Sciatic nerve (tissue), 2 donors: Measurements from ENCODE around the gene CCDC27. TPM values are rescaled to one million over a fixed set of nuclear protein-coding genes. Genes with fewer than 3 reads are reported as not detected.
"Not testable (repeated sequence)": the region's sequence is repeated elsewhere in the genome, so short reads cannot be mapped to it uniquely, and the experiment has no call there.

Experiments used
- ATAC-seq: fragments of 200-7000 bp; cut with Tn5 transposase; one replicate; pipeline ENCODE4 v1.9.1; 2020; ENCODE audit warnings: mild to moderate bottlenecking, moderate library complexity
- DNase-seq: peaks from one replicate; pipeline ENCODE4 v3.0.0-alpha.2; 2020; ENCODE audit warnings: low spot score
- intact Hi-C: fragments of 100-400 bp; cut with DNase I; formaldehyde crosslinking; loops from one replicate; pipeline ENCODE4 v1.14.2; 2022
- total RNA-seq: library from RNA; stranded (reverse); fragmentation: NEBNext Ultra II Directional; extraction: Animal tissue kit (Norgen Biotek cat#: 25700); gene quantifications from one replicate; pipeline ENCODE4 v1.2.1, GENCODE V29; 2021
- donor health status: DM: no; HTN: no; CAD: no.
- donor health status: DM: no; HTN: no; CAD: no.

Gene CCDC27
- total RNA-seq, 1 donor from 2014 or later, result not detected

DNA sequence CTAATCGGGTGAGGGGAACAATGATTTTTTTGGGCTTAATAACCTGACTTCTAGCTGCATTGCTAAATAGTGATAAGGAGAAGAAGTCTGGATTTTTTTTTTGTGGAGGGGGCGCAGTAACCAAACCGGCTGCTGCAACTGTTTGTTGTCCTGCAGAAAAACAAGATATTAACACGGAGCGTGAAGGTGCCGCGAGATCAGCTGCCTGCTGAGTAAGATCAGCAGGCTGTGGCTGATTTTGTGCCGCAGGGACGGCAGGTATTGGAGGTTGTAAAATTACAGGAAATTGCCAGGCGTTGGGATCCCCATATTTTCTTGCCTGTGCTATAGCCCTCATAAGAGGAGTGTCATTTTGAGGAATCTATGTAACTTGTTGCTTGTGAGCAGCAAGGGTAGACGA lies 52.8 kb downstream of the CCDC27 start:
- intact Hi-C loops, result no loop called here
- no peak for ATAC-seq
- DNase-seq, result no peak

DNA sequence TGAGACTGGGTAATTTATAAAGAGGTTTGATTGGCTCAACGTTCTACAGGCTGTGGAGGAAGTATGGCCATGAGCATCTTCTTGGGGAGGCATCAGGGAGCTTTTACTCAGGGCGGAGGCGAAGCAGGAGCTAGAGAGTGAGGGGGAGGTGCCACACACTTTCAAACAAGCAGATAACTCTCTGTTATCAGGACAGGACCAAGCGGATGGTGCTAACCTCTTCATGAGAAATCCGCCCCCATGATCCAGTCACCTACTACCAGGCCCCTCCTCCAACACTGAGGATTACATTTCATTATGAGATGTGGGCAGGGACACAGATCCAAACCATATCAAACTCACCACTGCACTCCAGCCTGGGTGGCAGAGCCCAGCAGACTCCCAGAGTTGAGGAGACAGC lies 55.5 kb downstream of the CCDC27 start:
- DNase-seq (no peak), ATAC-seq (no peak)
- intact Hi-C loops, result no loop called here

DNA sequence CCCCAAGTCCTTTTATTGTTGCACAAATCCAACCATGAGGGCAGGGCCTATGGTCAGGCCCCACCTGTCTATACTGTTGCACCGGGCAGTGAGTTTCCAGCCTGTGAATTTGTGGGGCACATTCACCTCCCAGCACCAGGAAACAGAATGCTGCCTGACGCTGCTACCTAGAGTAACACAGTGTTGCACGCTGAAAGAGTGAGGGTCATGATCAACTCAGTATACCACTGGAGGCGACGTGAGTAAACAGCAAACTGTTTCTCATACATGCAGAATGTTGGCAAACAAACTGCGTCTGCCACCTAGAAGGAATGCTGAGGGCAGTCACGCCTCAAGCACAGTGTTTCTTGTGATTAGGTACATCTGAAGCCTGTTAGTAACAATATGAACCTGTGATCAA lies 57.4 kb downstream of the CCDC27 start:
- ATAC-seq (no peak), DNase-seq (no peak)
- intact Hi-C loops, result no loop called here

DNA sequence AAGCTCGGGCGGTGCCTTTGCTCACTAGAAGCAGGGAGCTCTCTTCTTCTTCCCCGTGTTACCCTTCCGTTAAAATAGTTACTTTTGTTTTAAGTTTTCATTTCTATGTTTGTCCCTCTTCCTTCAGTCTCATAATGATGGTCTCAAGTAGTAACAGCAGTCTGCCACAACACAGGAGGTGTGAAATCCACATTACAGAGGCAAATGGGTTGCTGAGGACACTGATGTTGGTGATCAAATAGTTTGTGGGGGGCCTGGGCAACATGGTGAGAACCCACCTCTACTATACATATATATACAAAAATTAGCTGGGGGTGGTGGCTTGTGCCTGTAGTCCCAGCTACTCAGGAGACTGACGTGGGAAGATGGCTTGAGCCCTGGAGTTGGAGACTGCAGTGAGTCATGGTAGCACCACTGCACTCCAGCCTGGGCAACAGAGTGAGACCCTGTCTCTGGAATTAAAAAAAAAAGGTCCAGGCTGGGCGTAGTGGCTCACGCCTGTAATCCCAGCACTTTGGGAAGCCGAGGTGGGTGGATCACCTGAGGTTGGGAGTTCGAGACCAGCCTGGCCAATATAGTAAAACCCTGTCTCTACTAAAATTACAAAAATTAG lies 58.0 kb downstream of the CCDC27 start:
- intact Hi-C loops, result not testable (repeated sequence)

DNA sequence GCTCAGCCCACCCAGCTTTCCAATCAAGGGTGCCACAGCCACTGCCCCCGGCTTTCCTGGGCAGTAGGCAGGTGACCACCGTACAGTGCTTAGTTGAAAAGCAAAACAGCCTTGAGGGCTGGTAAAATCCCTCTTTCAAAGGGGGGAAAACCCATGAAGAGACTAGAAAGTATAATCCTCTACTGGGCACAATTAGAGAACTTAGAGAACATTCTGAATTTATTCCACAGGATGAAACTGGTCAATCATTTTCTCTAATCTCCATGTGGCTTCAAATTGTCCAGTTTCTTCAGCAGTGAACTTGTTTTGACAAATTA lies 59.3 kb downstream of the CCDC27 start:
- ATAC-seq (no peak), DNase-seq (no peak)
- intact Hi-C loops, result no loop called here

More for the DNA sequence above, 58.0 kb downstream of the CCDC27 start:
- not testable (repeated sequence) for DNase-seq, ATAC-seq

DNA sequence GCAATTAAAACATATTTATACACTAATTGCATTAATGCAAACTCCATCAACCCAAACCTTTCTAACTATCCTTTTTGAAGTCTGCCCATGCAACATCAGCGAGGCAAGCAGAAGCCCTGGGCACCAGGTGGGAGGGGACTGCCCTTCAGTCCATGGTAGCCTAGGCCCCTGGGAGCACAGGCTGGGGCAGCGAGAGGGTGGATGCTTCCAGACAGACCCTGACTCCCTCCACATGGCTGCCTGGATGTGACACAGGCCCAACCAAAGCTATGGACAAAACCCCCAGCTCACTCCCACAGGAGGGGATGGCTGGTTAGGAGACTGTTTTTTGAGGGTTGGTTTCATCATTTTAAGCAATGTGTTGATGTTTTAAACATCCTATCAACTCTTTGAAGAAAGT lies 61.8 kb downstream of the CCDC27 start:
- intact Hi-C loops, result no loop called here
- ATAC-seq (no peak), DNase-seq (no peak)

DNA sequence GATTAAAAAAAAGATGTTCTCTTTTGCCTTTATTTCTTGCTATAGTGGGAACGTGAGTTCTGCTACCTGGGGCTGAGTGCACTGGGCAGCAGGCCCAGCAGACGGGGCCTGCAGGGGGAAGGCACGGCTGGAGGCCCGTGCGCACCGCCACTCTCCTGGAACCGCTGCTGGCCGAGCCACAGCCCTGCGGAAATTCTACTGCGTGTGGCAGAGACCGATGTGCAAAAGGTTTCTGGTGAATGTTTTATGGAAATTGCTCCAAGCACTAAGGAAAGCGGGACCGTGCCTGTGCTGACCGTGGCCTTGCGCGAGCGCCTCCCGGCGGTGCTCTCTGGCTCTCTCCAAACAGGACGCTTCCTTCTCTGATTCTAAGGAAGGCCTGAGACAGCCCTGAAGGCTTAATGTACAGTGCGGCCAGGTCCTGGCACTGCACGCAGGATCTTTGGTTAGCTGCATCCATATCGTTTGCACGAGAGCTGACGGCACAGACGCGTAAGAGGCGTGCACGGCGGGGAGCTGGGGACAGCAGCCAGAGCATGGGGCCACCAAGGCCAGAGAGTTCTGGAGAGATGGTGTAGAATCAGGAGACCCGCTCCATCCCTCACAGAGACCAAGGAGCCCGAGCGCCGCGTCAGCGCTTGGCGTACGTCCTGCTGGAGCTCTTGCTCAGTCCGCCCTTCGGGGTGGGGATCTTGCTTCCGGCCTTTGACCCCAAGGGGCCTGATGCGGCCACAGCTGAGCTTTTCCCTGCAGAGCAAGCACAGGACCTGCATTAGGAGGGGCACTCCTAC lies 62.7 kb downstream of the CCDC27 start:
- no peak for DNase-seq
- ATAC-seq, result no peak
- intact Hi-C loops, result no loop called here

DNA sequence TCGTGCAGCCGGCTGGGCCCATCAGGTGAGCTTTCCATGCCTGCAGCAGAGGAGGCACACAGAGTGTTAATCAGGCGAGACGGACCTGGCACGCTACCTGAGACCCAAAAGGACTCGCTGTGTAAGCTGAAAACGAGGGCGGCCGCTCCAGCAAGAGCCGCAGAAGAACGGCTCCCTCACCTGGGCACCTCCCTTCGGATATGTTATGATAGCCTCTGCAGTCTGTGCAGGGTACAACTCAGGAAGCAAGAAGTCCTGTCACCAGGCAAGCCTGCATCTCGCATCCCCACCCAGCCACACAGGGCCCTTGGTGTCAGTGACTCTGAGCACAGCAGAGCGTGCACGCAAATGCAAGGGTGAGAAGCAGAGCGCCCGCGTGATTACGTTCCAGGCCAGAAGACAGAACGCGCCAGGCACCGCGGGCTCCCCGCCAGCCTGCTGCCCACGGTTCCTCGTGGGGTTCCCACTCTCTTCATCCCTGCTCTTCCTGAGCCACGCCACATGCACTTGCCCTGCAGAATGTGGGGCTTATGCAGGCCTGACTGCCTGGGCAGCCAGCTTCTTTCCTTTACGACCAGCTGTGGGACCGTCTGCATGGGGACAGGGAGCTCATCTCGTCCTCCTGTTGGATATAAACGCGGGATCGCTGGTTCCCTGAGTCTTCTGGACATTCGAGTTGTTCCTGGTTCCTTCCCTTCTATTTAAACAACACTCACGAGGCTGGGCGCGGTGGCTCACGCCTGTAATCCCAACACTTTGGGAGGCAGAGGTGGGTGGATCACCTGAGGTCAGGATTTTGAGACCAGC lies 64.3 kb downstream of the CCDC27 start:
- intact Hi-C loops, result no loop called here
- DNase-seq (no peak), ATAC-seq (no peak)

DNA sequence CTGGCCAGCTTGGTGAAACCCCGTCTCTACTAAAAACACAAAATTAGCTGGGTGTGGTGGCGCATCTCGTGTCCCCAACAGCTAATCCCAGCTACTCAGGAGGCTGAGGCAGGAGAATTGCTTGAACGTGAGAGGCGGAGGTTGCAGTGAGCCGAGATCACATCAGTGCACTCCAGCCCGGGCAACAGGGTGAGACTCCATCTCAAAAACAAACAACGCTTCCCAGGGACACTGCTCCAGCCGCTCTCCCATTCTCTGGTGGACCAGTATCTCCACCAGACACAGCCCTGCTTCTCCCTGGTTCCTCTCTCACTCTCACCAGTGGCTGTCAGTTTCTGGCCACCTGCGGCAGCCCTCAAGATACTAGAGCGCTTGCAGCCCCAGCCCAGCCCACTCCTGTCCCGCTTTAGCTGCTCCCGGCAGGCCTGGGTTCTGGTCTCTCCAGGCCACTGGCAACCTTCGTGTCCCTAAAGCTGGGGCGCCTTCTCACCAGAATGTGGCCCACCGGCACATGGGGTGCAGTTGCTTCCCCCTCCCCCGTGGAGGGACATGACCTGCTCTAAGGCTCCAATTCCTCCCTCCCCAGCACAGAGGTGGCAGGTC lies 65.0 kb downstream of the CCDC27 start:
- ATAC-seq (no peak), DNase-seq (no peak)
- intact Hi-C loops, result no loop called here

DNA sequence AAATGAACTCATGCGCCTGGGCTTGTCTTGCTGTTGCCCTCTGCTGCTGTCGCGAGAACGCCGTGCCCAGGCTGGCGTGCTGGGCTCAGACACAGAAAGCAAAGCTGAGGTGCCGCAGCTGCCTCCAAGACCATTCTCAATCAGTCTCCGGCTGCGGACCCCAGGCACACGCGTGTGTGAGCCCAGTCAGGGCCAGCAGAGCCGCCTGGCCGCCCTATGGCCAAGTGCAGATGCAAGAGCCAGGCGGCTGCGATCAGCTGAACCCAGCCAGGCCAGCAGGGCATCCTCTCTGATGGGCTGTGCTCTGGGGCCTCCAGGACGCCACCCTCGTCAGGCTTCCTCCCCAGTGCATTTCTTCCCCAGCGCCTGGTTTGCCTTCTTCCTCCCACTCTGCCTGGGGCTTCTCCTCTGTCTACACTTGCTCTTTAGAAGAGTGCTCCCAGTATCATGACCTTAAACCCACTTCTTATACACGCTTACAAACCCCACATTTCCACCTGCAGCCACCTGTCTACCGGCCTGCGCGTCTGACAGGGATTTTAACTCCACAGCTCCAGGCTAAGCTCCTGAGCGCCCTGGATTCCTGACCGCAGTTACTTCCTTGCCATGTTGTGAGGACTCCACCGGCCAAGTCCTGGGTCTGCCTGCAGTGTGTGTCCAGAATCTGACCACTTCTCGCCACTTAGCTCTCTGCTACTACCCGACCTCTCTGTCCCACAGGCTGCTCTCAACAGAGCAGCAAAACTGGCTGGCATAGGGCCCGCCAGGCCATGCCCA lies 65.8 kb downstream of the CCDC27 start:
- DNase-seq (no peak), ATAC-seq (no peak)
- intact Hi-C loops, result no loop called here

DNA sequence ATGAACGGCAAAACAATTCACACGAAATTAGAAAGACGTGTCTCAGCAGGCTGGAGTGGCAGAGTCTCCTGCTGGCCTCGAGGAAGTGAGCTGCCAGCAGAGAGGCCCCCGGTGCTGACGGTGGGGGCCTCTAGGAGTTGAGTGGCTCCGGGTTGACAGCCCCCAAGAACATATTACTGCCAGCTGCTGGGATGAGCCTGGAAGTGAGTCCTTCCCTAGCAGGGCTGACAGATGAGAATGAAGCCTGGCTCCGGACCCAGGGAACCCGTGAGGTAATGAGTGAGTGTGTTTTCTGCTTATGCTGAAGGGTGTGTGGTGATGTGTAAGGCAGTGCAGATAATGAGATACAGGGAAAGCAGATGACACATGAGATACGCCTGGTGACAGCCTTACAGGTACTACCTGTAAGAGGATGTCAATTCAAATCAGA lies 67.5 kb downstream of the CCDC27 start:
- ATAC-seq (no peak), DNase-seq (no peak)

DNA sequence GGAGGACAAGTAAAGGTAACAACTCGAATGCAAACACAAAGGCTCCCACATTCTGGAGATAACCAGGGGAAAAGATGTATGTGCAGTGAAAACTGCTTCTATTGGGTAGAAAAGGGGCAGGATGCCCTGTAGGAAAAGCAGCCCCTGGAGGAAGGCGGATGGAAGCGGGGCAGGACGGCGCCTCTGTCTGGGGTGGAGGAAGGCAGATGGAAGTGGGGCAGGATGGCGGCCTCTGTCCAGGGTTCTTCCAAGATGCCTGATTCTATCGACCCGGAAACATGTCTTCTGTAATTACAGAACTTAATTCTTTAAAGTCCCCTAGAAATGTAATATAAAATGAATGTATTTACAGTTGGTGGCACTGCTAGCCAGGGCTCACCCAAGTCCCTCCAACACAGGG lies 68.1 kb downstream of the CCDC27 start:
- intact Hi-C loops, result no loop called here
- no peak for DNase-seq
- ATAC-seq, result no peak

More for the DNA sequence above, 67.5 kb downstream of the CCDC27 start:
- intact Hi-C loops, result no loop called here

DNA sequence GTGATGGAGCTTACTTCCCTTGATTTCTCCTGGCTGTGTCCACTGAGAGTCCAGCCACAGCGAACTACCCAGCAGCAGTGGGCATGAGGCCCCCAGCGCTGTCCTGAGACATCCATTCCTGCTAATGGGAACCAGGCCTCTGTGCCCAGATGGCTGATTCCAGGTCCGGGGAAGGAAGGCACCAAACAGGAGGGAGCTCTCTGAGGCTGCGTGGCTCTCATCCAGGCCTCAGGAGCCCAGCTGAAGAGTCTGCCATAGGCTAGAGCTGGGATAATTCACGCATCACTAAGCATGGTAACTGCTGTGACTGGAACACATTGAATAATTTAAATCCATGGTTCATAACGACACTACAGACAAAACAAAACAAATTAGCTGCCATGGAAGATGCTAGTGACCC lies 68.8 kb downstream of the CCDC27 start:
- ATAC-seq, result no peak
- DNase-seq, result no peak

More for the DNA sequence above, 68.8 kb downstream of the CCDC27 start:
- intact Hi-C loops, result no loop called here

Other genes starting within 250 kb of the CCDC27 start
- gene MEGF6, start 140.9 kb upstream of the CCDC27 start, total RNA-seq, result 35.4 TPM
- gene TPRG1L, start 127.4 kb upstream of the CCDC27 start, total RNA-seq, result 35.4 TPM
- 18.9 TPM for gene WRAP73, start 102.3 kb upstream of the CCDC27 start, total RNA-seq
- gene TP73, start 99.9 kb upstream of the CCDC27 start, total RNA-seq, result not detected
- 9.2 TPM for gene SMIM1, start 20.3 kb downstream of the CCDC27 start, total RNA-seq
- gene LRRC47, start 44.0 kb downstream of the CCDC27 start, total RNA-seq, result 32.5 TPM
- gene CEP104, start 104.8 kb downstream of the CCDC27 start, total RNA-seq, result 53.9 TPM
- 9.3 TPM for gene DFFB, start 105.0 kb downstream of the CCDC27 start, total RNA-seq
- 18.6 TPM for gene C1orf174, start 147.8 kb downstream of the CCDC27 start, total RNA-seq